ENCODE data around the gene CAV2.

Gene CAV2

DNA sequence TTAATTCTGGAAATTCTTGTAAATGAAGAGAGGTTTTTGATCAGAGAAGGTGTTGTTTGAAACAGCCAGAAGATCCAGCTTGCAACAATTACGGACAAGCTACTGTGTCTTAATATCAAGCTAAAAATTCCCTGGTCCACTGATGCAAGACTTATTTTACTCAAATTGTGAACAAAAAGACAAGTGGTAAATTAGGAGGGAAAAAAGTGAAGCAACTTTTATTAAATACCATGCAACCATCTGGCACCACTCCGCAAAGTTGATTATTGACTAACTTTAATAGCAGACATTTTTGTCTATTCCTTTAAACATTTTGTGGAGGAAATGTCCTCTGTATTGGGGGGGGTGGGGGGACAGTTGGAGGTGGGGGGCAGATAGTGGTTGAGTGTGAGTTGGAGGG, 5.1 kb upstream of the CAV2 start:
- DNase-seq (ENCODE audit: extremely low read depth in 1 of 2, low read depth in 1 of 2), result no peak

DNA sequence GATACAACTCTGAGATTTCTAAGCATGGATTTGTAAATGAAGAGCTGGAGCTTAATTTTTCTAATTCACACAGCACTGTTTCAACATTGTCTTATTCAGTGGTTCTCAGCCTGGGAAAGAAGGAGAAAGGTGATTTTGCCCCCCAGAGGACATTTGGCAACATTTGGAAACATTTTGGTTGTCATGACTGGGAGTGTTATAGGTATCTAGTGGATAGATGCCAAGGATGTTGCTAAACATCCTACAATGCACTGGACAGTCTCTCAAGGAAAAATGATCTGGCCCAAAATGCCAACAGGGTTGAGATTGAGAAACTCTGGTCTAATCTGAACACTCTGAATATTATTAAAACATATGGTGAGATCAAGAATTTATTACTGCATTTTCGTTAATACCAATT, 3.8 kb upstream of the CAV2 start:
- no peak for DNase-seq (ENCODE audit: extremely low read depth in 1 of 2, low read depth in 1 of 2)

DNA sequence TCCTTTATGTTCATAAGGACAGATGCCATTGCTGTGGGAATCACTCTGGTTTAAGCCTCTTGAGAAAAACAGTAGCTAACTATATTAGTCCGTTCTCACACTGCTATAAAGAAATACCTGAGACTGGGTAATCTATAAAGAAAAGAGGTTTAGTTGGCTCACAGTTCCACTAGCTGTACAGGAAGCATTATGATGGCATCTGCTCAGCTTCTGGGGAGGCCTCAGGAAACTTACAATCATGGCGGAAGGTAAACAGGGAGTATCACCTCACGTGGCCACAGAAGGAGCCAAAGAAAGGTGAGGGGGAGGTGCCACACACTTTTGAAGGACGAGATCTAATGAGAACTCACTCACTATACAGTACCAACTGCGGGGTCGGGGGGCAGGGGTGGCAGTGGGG, 2.9 kb upstream of the CAV2 start:
- no peak for DNase-seq (ENCODE audit: extremely low read depth in 1 of 2, low read depth in 1 of 2)

DNA sequence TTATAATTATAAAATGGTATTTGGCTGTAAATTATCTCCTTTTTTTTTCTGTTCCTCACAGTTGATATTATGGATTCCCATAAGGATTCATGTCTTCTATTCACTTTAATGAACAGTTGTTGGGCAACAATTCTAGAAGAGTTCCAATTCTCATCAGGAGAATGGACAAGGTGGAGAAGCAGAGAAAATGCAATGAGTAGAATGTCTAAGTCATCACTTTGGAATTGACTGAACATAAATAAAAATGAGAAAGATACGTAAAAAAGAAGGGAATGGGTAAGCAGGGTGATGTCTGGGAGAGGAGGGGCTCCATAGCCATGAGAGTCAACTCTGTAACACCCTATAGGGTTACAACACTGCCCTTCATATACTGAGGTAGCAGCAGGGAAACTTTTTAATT, 1.8 kb upstream of the CAV2 start:
- DNase-seq (ENCODE audit: extremely low read depth in 1 of 2, low read depth in 1 of 2), result no peak

DNA sequence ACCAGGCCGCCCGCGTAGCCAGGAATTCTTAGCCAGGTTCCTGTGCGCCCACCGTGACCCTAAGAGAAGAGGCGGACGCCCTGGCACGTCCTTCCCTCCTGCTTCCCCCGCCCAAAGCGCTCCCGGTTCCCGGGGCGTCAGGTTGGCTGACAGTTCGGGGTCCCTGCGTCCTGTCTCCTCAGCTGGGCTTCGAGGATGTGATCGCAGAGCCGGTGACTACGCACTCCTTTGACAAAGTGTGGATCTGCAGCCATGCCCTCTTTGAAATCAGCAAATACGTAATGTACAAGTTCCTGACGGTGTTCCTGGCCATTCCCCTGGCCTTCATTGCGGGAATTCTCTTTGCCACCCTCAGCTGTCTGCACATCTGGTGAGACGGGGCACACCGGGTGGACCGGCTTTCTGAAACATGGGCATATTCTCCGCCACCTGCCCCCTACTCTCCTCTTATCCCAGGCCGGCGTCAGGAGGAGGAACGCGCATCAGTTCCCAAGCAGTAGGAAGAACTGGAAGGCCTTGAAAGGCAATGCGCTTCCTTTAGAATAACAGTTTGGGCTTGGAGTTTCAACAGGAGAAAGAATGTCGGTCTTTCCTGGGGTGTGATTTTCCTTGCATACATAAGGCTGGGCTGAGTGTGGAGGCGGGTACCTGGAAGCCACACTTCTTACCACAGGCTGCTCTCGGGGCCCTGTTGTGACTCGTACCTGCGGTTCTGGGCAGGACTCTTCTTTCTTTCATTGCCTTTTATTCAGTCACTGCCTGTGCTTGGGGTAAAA, 728 bp downstream of the CAV2 start:
- DNase-seq (ENCODE audit: extremely low read depth in 1 of 2, low read depth in 1 of 2), result no peak

DNA sequence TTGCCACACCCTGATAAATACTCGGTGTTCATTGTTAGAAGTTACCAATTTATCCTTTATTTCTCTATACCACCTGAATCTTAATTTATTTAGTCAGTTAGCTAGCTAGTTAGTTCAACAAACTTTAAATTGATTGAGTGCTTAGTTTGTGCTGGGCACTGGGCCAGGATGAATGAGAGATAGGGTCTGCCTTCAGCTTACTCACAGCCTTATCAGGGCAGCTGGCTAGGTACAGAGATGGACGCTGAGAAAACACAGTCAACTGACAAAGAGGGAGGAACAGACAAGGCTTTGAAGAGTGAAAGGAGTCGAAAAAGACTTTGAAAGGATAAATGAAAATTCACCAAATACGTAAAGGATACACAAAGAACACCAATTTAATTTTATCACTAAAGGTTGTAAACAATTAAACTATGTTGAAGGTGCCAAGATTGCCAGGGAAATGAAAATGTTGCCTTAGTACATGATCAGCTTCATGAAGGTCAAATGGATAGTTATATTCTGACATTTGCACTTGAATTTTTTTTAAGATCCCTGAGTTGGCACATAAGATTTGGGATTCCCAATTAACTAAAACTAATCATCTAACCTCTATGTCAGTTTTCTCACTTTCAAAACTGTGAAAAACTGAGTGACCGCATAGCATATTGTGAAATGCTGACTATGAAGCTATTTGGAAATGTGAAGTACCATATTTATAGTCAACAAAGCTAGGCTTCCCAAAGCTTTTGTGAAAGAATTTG, 2.1 kb downstream of the CAV2 start:
- no peak for DNase-seq (ENCODE audit: extremely low read depth in 1 of 2, low read depth in 1 of 2)

DNA sequence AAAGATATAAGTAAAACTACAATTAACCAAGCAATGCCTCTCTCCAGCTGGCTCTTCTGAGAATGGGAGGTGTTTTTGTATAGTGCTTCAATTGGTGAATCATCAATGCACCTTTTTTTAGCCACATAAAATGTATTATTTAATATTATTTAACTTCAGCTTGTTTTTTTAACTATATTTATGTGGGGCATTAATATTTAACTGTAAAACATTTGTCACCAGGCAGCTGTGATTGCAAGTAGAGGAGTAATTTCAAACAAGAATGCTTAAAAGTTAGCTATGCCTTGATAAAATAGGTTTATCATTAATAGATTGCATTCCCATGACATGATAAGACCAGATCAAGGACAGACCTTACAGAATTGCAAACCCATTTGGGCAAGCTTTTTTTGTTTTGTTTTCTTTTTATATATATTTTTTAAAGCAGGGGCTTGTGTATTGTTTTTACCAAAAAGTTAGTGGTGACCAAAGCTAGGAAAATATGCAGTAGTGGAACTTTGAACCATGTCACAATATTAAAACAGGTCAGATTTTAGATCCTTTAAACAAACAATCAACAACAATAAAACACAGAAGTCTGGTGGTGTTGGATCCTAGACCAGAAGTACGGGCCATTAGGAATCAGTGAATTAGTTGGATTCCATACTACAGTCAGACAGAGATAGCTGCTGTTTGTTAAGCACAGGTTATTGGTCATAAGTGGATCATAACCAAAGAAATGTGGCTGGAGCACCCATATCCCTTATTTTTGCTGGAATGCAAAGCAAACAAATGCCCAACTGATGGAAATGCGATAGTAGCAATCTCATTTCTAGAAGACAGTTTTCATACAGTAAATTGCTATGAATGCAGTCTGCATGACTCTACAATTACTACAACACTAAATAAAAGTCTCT, 2.9 kb downstream of the CAV2 start:
- no peak for DNase-seq (ENCODE audit: extremely low read depth in 1 of 2, low read depth in 1 of 2)

DNA sequence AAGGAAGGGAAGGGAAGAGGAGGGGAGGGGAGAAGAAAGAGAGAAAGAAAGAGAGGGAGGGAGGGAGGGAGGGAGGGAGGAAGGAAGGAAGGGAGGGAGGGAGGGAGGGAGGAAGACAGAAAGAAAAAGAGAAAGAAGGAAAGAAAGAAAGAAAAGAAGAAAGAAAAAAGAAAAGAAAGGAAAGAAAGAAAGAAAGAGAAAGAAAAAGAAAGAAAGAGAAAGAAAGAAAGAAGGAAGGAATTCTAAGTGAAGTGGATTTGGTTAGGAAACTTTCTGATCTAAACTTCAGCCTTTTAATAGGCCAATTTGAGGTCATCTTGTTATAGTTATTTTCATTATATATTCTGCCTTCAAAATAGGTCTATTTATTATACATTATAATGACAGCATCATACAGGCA, 4.3 kb downstream of the CAV2 start:
- DNase-seq (ENCODE audit: extremely low read depth in 1 of 2, low read depth in 1 of 2), result no peak

DNA sequence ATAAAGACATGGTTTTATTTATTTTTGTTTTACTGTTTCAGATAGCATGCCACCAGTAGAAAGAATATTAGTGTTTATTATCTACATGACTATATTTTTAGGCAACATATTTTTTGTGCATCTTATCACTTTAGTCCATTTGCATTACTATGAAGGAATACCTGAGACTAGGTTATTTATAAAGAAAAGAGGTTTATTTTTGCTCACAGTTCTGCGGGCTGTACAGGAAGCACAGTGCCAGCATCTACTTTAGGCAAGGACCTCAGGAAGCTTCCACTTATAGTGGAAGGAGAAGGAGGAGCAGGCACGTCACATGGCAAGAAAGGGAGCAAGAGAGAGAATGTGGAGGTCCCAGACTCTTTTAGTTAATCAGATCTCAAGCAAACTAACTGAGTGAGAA, 5.7 kb downstream of the CAV2 start:
- no peak for DNase-seq (ENCODE audit: extremely low read depth in 1 of 2, low read depth in 1 of 2)

DNA sequence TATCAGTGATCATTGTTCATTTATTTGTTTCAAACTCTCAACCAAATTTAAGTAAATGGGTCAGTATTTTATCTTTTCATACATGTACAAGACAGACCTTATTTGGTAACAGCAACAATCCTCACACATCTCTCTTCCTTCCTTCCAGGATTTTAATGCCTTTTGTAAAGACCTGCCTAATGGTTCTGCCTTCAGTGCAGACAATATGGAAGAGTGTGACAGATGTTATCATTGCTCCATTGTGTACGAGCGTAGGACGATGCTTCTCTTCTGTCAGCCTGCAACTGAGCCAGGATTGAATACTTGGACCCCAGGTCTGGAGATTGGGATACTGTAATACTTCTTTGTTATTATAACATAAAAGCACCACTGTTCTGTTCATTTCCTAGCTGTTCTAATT, 6.3 kb downstream of the CAV2 start:
- no peak for DNase-seq (ENCODE audit: extremely low read depth in 1 of 2, low read depth in 1 of 2)

DNA sequence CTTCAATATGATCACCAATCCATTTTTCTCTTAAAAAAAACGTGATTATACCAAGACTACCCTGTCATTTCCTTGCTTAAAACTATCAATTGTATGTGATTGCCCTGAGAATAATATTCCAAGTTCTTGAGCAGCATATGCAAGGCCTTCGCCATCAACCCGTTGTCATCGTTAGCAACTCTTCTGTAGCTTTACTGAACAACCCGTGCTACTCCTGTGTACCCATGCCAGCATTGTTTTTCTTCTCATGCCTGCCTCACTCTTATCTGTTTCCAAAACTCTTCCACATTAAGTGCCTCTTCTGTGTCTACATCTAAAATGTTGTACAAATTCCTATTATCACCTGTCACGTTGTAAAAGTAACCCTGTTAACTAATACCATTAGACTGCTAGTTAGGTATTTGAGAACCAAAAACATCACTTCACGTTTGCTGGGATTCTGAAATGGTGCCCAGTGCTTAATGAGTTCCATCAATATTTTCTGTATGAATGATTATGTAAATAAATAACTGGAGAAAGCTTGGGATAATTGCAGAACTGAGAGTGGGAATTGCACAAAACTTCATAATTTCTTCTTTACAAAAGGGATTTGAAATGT, 10.5 kb downstream of the CAV2 start:
- no peak for DNase-seq (ENCODE audit: extremely low read depth in 1 of 2, low read depth in 1 of 2)

DNA sequence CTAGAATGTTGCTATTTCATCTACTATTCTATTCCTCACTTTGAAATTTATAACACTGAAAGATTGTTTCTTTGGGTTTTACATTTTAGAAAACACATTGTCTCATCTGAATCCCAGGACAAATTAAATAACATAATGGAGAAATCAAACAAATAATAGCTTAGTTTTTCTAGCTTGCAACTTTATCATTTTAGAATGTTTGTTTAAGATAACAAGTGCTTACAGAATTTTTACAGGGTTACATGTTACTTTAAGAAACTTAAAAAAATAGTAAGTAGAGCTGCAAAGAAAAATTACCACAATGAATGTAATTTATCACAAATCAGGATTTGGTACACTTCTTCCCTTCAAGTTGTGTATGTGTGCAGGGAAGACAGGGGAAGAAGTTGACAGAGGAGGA, 11.3 kb downstream of the CAV2 start:
- no peak for DNase-seq (ENCODE audit: extremely low read depth in 1 of 2, low read depth in 1 of 2)

DNA sequence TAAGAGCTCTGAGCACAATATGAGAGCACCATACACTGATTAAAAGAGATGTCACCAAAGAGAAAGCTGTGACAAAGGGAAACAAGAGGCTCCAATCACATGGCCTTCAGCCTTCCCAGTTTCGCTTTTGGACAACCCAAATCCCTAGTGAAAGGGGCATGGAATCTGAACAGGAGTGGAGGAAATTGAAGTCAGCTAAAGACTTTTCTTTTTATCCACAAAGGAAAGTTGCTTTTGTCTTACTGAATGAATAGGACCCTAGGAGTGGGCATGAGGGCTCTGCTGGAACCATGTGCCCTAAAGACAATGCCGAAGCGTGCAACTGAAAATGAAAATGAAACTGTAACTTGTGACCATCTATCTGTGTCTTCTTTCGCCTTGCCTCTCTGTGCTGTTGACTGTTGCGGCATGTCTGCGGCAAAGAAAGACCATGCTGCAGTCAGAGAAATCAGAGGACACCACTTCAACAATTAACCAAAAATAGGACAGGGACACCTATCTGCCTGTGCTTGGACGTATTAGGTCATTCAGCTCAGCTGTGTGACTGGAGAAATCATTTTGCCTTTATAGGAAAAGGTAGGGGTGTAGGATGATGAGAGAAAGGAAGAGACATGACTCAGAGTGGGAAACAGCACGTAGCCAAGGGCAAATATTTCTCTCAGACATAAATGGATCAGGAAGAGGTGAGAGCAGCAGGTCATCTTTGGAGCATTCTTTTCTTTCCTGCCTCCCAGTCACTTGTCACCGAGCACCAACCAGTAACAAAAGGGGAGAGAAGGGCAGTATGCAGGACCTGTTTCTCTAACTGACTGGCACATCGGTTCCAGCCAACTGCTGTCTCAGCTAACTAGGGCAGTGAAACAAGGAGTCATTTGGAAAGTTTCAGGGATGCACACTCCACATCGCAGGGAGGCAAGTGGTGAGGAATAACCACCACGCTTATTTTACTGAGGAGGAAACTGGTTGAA, 12.3 kb downstream of the CAV2 start:
- DNase-seq (ENCODE audit: extremely low read depth in 1 of 2, low read depth in 1 of 2), result no peak

DNA sequence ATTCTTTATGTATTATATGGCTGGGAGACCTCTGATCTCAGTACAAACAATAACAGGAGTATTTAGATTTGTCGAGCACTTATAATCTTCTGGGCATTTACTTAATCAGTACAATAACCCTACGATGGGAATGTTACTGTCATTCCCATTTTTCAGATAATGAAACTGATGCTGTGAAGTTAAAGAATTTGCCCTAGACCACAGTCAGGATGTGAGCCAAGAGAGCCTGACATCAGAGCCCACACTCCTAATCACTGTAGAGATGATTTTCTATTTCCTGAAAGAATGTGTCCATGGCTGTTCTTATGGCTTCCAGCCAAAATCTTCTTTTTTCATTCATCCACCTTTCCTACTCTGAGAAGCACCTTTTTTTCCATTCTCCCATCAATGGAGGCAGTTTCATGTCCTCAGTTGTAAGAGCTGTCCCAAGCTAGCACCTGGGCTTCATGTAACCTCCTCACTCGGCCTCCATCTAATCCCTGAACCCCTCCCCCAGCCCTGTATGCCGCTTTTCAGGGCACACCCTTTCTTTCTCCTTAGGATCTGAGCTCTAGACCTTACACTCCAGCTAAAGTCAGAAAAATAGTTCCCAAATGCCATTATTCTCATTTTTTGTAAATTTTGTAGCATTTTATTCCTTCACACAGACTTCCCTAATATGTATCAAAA, 13.1 kb downstream of the CAV2 start:
- DNase-seq (ENCODE audit: extremely low read depth in 1 of 2, low read depth in 1 of 2), result no peak

DNA sequence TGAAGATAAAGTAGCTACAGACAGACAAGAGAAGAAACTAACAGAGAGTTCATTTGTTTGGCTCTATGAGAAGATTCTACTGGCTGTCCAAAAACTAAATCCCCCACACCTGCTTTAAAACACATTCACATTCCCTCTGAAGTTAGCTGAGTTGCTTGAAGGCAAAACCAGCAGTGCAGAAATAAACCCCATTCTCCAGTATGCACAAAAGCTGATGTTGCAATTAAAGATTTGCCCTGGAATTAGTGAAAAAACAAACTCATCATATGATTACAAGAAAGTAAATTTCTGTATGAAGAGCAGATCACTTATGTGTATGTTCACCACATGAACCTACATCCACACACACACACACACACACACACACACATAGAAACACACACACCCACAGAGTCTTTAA, 16.0 kb downstream of the CAV2 start:
- DNase-seq (ENCODE audit: extremely low read depth in 1 of 2, low read depth in 1 of 2), result no peak

DNA sequence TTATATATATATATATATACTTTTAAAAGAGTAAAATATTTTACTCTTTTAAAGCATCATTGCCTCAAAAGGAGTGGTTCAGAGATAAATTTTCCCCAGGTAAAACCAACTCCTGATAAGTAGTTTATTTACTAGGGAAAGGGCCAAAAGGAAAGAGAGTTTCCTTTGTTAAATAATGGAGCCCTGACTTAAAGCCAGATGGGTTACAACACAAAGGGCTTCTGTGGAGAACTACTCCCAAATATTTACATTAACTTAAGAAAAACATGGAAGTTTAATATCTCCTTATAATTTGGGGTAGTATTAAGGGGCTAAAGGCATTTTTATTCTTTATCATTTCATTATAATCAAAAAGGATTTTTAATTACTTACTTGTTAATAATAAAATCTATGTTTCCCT, 16.8 kb downstream of the CAV2 start:
- DNase-seq (ENCODE audit: extremely low read depth in 1 of 2, low read depth in 1 of 2), result no peak

DNA sequence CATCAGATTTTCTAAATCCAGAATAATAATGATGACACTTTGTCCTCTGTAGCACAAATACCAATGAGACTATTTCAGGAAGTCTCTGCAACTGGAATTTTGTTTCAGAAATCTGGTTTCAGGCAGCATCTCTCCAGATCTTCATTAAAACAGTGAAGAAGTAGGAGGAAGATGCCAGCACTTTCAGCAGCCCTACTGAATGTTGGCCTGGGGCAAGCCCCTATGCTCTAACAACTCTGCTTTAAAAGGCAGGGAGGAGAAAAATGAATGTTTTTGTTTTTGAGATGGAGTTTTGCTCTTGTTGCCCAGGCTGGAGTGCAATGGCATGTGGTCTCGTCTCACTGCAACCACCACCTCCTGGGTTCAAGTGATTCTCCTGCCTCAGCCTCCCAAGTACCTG, 18.1 kb downstream of the CAV2 start:
- no peak for DNase-seq (ENCODE audit: extremely low read depth in 1 of 2, low read depth in 1 of 2)

DNA sequence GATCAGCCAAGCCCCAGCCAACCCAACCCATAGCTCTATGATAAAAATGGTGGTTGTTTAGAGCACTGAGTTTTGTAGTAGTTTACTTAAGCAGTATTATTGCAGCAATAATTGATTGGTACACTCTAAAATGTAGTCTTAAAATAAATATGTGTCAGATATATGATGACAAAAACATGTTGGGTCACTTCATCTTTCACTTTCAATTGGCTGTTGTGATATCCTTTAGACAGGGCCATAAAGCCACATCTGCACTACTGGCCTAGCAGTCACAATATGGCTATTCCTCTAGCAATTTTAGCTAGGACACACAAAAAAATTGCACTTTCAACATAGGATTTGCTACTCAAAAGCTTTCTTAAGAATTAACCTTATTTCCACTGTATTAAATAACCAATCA, 19.4 kb downstream of the CAV2 start:
- DNase-seq (ENCODE audit: extremely low read depth in 1 of 2, low read depth in 1 of 2), result no peak

DNA sequence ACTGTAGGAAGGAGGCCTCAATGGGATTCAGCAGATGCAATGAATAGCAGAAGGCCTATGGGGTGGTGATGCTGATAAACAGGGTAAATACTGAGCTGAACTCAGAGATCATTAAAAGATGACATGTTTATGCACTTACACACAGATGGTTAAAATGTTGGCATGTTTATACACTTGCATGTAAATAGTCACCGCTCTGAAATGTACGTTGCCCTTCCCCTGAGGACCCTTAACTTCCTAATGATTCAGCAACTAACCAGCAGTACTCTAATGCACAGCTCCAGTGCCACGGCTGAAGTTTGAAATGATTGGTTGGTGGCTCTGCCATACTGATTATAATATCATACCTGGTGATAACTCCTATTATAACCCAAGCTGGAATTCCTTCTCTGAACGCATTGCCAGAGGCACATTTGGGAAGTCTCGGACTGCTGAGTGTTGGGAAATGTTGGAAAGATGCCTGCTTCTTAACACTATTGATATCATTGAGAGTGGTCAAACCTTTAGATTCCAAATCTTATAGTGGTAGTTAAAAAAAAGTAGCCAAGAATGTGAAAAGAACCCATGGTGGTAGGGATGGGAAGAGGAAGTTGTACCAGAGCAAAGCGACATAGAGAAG, 21.6 kb downstream of the CAV2 start:
- DNase-seq (ENCODE audit: extremely low read depth in 1 of 2, low read depth in 1 of 2), result no peak
